Measurements from ENCODE around the gene SCARF2. TPM values are rescaled to one million over a fixed set of nuclear protein-coding genes. Genes with fewer than 3 reads are reported as not detected.
A peak's percentile ranks its signal among the peaks of the same experiment; 100 is the strongest.
"Not testable (repeated sequence)": the region's sequence is repeated elsewhere in the genome, so short reads cannot be mapped to it uniquely, and the experiment has no call there.

SCARF2 gene
- total and polyA plus RNA-seq, 4 donors: 0.15 to 2.0 (median 1.7) TPM

DNA sequence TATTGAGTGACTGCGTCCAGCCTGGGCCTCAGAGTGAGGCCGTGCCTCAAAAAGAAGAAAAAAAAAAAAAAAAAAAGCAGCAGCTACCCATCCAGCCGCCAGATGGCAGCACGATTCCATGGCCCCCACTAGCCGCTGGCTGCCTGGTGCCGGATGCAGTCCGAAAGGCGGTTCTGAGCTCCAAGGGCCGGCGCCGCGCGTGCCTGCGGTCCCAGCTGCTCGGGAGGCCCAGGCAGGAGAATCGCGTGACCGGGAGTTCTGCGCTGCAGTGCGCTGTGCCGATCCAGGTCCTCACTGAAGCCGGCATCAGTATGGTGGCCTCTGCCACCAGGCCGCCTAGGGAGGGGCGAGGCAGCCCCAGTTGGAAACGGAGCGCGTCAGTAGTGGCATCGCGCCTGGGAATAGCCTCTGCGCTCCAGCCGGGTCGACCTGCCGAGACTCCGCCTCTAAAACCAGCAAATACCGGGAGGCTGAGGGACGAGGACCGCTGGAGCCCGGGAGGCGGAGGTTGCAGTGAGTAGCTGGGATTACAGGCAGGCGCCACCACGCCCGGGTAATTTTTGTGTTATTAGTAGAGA lies 19.3 kb downstream of the SCARF2 start:
- Histone ChIP-seq H3K36me3 (ENCODE audit: control insufficient read depth in 4 of 4, insufficient read depth in 3 of 4, low read depth in 1 of 4, low read length in 3 of 4) (no peaks in the 10 kb centered on the region), H3K9me3 (ENCODE audit: control insufficient read depth in 4 of 4, low read length in 3 of 4) (no peaks in the 10 kb centered on the region), H3K9ac (ENCODE audit: low read depth in 1 of 2, low read length in 2 of 2) (no peak overlapping the region), H3K27ac (ENCODE audit: low read depth in 1 of 2, low read length in 2 of 2) (no peak overlapping the region), H3K4me1 (ENCODE audit: control insufficient read depth in 4 of 4, insufficient read depth in 4 of 4, low read length in 3 of 4) (peaks cover 4 to 10% (median 7%) of the 10 kb centered on the region in 4 donors), H3K27me3 (ENCODE audit: control insufficient read depth in 4 of 4, insufficient read depth in 4 of 4, low read length in 3 of 4) (no peaks in the 10 kb centered on the region), H3K4me3 (ENCODE audit: low read depth in 1 of 3, low read length in 3 of 3) (peak overlapping the region in 2 of 3 donors; percentile 2 to 32)
- WGBS: 18% methylated on average over 42 of the region's 42 CpGs
- TF ChIP-seq REST (IDR thresholded peaks at IDR 0.05): peak; percentile 38
- TF ChIP-seq RAD21 (IDR thresholded peaks at IDR 0.05): peak; percentile 96 to 97
- no peak for TF ChIP-seq HNF4G (IDR thresholded peaks at IDR 0.05)
- TF ChIP-seq CTCF (IDR thresholded peaks at IDR 0.05; ENCODE audit: low read depth, low read length, missing input control): peak; percentile 94
- peak; percentile 26 for TF ChIP-seq YY1 (IDR thresholded peaks at IDR 0.05)
- no peak for TF ChIP-seq ATF3 (IDR thresholded peaks at IDR 0.05)
- no peak for TF ChIP-seq TAF1 (conservative IDR thresholded peaks at IDR 0.05)
- TF ChIP-seq NR2F2 (IDR thresholded peaks at IDR 0.05): no peak
- DNase-seq (ENCODE audit: low spot score): peak; percentile 70

DNA sequence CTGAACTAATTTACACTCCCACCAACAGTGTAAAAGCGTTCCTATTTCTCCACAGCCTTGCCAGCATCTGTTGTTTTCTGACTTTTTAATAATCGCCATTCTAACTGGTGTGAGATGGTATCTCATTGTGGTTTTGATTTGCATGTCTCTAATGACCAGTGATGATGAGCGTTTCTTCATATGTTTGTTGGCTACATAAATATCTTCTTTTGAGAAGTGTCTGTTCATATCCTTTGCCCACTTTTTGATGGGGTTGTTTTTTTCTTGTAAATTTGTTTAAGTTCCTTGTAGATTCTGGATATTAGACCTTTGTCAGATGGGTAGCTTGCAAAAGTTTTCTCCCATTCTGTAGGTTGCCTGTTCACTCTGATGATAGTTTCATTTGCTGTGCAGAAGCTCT lies 21.9 kb downstream of the SCARF2 start:
- not testable (repeated sequence) for DNase-seq (ENCODE audit: low spot score); H3K4me1 ChIP-seq (ENCODE audit: control insufficient read depth in 4 of 4, insufficient read depth in 4 of 4, low read length in 3 of 4); H3K27me3 ChIP-seq (ENCODE audit: control insufficient read depth in 4 of 4, insufficient read depth in 4 of 4, low read length in 3 of 4); H3K9me3 ChIP-seq (ENCODE audit: control insufficient read depth in 4 of 4, low read length in 3 of 4); H3K36me3 ChIP-seq (ENCODE audit: control insufficient read depth in 4 of 4, insufficient read depth in 3 of 4, low read depth in 1 of 4, low read length in 3 of 4); H3K27ac ChIP-seq (ENCODE audit: low read depth in 1 of 2, low read length in 2 of 2); H3K9ac ChIP-seq (ENCODE audit: low read depth in 1 of 2, low read length in 2 of 2); H3K4me3 ChIP-seq (ENCODE audit: low read depth in 1 of 3, low read length in 3 of 3)
- 85% methylated on average over 3 of the region's 3 CpGs for WGBS

DNA sequence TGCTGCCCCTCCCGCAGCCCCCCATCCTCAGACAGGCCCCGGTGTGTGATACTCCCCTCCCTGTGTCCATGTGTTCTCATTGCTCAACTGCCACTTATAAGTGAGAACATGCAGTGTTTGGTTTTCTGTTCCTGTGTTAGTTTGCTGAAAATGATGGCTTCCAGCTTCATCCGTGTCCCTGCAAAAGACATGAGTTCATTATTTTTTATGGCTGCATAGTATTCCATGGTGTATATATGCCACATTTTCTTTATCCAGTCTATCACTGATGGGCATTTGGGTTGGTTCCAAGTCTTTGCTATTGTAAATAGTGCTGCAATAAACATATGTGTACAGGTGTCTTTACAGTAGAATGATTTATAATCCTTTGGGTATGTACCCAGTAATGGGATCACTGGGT lies 22.4 kb downstream of the SCARF2 start:
- not testable (repeated sequence) for H3K9ac ChIP-seq (ENCODE audit: low read depth in 1 of 2, low read length in 2 of 2); H3K27me3 ChIP-seq (ENCODE audit: control insufficient read depth in 4 of 4, insufficient read depth in 4 of 4, low read length in 3 of 4); H3K4me3 ChIP-seq (ENCODE audit: low read depth in 1 of 3, low read length in 3 of 3); DNase-seq (ENCODE audit: low spot score); H3K27ac ChIP-seq (ENCODE audit: low read depth in 1 of 2, low read length in 2 of 2); H3K9me3 ChIP-seq (ENCODE audit: control insufficient read depth in 4 of 4, low read length in 3 of 4); H3K36me3 ChIP-seq (ENCODE audit: control insufficient read depth in 4 of 4, insufficient read depth in 3 of 4, low read depth in 1 of 4, low read length in 3 of 4); H3K4me1 ChIP-seq (ENCODE audit: control insufficient read depth in 4 of 4, insufficient read depth in 4 of 4, low read length in 3 of 4)
- WGBS: 89% methylated on average over 3 of the region's 3 CpGs
